Neural progenitor cell (in vitro differentiated cells): Measurements from ENCODE around the gene ORAI2.
"Not testable (repeated sequence)": the region's sequence is repeated elsewhere in the genome, so short reads cannot be mapped to it uniquely, and the experiment has no call there.

ENCODE experiments used
- CTCF ChIP-seq: fragments of 200-600 bp; sonication (generic); IDR thresholded peaks from 2 replicates; pipeline ENCODE4 v1.5.1; 2017; ENCODE audit warnings: antibody characterized with exemption, mild to moderate bottlenecking
- EZH2 ChIP-seq: fragments of 200-600 bp; sonication (generic); IDR thresholded peaks from 2 replicates; pipeline ENCODE4 v1.6.1; 2017; ENCODE audit warnings: antibody characterized with exemption, mild to moderate bottlenecking, moderate library complexity

DNA sequence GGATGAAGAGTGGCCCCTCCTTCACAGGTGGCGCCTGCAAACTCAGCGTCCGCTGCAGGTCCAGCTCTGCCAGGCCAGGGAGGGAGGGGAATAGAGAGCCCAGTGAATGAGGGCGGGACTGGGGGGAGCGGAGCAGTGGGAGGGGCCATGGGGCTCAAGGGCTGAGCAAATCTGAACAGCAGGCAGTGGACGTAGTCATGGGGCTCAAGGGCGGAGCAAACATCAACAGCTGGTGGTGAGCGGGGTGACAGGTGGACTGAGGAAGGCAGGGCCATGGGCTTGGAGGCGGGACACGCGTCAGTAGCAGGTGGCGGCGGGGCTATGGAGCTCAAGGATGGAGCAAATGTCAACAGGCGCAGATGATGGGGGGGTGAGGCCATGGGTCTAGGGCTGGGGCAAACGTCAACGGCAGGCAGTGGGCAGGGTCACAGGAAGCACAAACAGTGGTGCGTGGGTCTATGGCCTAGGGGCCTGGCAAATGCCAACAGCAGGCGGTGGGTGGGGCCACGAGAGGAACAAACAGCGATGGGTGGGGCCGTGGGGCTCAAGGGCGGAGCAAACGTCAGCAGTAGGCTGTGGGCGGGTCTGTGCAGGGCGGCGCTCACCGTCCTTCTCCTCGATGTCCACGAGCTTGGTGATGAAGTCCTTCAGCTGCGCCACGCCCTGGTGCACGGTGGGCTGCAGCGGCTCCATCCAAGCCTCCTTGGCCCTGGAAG is 60.0 kb downstream of the ORAI2 start:
- not testable (repeated sequence) for TF ChIP-seq CTCF, EZH2
